Activated CD8-positive, alpha-beta memory T cell treated with anti-CD3 and anti-CD28 coated beads for 36 hours (primary cell): ENCODE results near the gene SOHLH1. TPM values are rescaled to one million over a fixed set of nuclear protein-coding genes. Genes with fewer than 3 reads are reported as not detected.

Experiments
- total RNA-seq, 2 experiments: library from RNA; stranded (reverse); gene quantifications; one replicate each; pipeline ENCODE4 v1.2.3, GENCODE V29; 2021

The SOHLH1 gene
- total RNA-seq, 2 experiments from 2014 or later = not detected

Other genes starting within 250 kb of the SOHLH1 start
- under 1 TPM; 0.57 to 0.88 TPM for gene PPP1R26, start 219.7 kb downstream of the SOHLH1 start, total RNA-seq
- gene MRPS2, start 198.8 kb downstream of the SOHLH1 start, total RNA-seq = 10 to 100 TPM; 65.0 to 71.5 TPM
- gene LCN1, start 178.0 kb downstream of the SOHLH1 start, total RNA-seq = not detected
- gene OBP2A, start 153.4 kb downstream of the SOHLH1 start, total RNA-seq = not detected
- not detected for gene PAEP, start 137.7 kb downstream of the SOHLH1 start, total RNA-seq
- gene GLT6D1, start 59.9 kb downstream of the SOHLH1 start, total RNA-seq = not detected
- gene LCN9, start 36.2 kb downstream of the SOHLH1 start, total RNA-seq = not detected
- gene KCNT1, start 2.7 kb upstream of the SOHLH1 start, total RNA-seq = not detected
- 10 to 100 TPM; 28.1 to 32.1 TPM for gene CAMSAP1, start 208.1 kb upstream of the SOHLH1 start, total RNA-seq